Small intestine (tissue), 7 donors: ENCODE data around the gene PDE1C. TPM values are rescaled to one million over a fixed set of nuclear protein-coding genes. Genes with fewer than 3 reads are reported as not detected.
A peak's percentile ranks its signal among the peaks of the same experiment; 100 is the strongest.

Experiments
- DNase-seq, 2 donors: peaks; one replicate each; pipeline versions ENCODE4 v3.0.0 to v3.0.0-alpha.2; 2013
- FAIRE-seq: peaks from 2 replicates; lab custom pipeline; 2012; peaks lifted over from hg19 to GRCh38; lab: Jason Lieb, UNC
- H3K27ac ChIP-seq, 3 donors: one replicate each; pipeline ENCODE4 v1.5.1; 2013; ENCODE audit warnings: low read length in 2 of 3, mild to moderate bottlenecking in 2 of 3, control low read depth in 1 of 3, inconsistent platforms in 1 of 3, low read depth in 1 of 3, moderate library complexity in 1 of 3
- H3K27me3 ChIP-seq, 3 donors: one replicate each; pipeline ENCODE4 v1.6.1; 2013; ENCODE audit warnings: low read length in 3 of 3, inconsistent platforms in 1 of 3; ENCODE audit not compliant: control insufficient read depth in 3 of 3, insufficient read depth in 3 of 3
- H3K36me3 ChIP-seq, 3 donors: one replicate each; pipeline ENCODE4 v1.6.1; 2013; ENCODE audit warnings: low read length in 3 of 3, inconsistent platforms in 1 of 3, low read depth in 1 of 3, mild to moderate bottlenecking in 1 of 3, moderate library complexity in 1 of 3; ENCODE audit not compliant: control insufficient read depth in 3 of 3, insufficient read depth in 2 of 3
- H3K4me1 ChIP-seq, 3 donors: one replicate each; pipeline ENCODE4 v1.6.1; 2013; ENCODE audit warnings: low read length in 2 of 3, inconsistent platforms in 1 of 3, low read depth in 1 of 3, mild to moderate bottlenecking in 1 of 3, moderate library complexity in 1 of 3; ENCODE audit not compliant: control insufficient read depth in 3 of 3, insufficient read depth in 2 of 3
- H3K4me3 ChIP-seq, 3 donors: one replicate each; pipeline ENCODE4 v1.5.1; 2013; ENCODE audit warnings: low read length in 3 of 3, control low read depth in 1 of 3, inconsistent platforms in 1 of 3, low read depth in 1 of 3, mild to moderate bottlenecking in 1 of 3, moderate library complexity in 1 of 3
- H3K9me3 ChIP-seq, 2 donors: one replicate each; pipeline ENCODE4 v1.6.1; 2013; ENCODE audit warnings: low read depth in 1 of 2, low read length in 1 of 2; ENCODE audit not compliant: control insufficient read depth in 2 of 2, insufficient read depth in 1 of 2
- WGBS, 3 donors: extraction: QIAGEN DNeasy Blood & Tissue Kit; methylation state at CpG; one replicate each; pipeline ENCODE4 v1.1.7; 2013; 5-methylcytosine and 5-hydroxymethylcytosine counted together
- polyA plus RNA-seq, 4 donors: library from polyadenylated mRNA; stranded (reverse) in 3 of 4; unstranded in 1 of 4; fragments of 200-250 nt in 3 of 4; fragments of 120-200 nt in 1 of 4; gene quantifications; one replicate each; pipeline versions ENCODE4 v1.2.1 to v1.2.3, GENCODE V29; 2013
- donor health status: healthy with polysubstance abuse.
- donor health status: control.
- donor health status: control.
- donor health status: Bipolar disorder and iron deficiency.
- donor health status: healthy.

PDE1C gene
- polyA plus RNA-seq, 4 donors: 0.22 to 1.8 (median 0.66) TPM

DNA sequence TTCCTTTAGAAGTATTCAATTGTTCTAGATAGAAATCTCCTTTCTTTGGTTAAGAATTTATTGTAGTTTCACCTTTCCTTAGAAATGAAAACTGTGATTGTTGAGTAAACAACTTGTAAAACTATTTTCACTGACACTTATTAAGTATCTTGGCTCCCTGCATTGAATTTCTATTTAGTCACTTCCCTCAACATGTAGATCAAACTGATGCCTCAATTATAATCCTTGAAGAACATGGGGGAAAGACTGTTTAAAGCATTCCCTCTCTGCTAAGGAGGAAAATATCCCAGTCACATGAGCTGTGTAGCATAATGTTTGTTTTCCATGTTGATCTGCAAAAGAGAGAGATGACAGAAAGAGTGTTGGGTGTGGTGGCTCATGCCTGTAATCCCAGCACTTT lies 99.7 kb downstream of the PDE1C start:
- no peak for FAIRE-seq
- H3K27me3 ChIP-seq: no peaks in the 10 kb centered on the region
- no peaks in the 10 kb centered on the region for H3K4me1 ChIP-seq
- H3K9me3 ChIP-seq: no peaks in the 10 kb centered on the region
- no peak for DNase-seq
- no peak overlapping the region for H3K27ac ChIP-seq
- H3K4me3 ChIP-seq: no peak overlapping the region
- no peaks in the 10 kb centered on the region for H3K36me3 ChIP-seq

DNA sequence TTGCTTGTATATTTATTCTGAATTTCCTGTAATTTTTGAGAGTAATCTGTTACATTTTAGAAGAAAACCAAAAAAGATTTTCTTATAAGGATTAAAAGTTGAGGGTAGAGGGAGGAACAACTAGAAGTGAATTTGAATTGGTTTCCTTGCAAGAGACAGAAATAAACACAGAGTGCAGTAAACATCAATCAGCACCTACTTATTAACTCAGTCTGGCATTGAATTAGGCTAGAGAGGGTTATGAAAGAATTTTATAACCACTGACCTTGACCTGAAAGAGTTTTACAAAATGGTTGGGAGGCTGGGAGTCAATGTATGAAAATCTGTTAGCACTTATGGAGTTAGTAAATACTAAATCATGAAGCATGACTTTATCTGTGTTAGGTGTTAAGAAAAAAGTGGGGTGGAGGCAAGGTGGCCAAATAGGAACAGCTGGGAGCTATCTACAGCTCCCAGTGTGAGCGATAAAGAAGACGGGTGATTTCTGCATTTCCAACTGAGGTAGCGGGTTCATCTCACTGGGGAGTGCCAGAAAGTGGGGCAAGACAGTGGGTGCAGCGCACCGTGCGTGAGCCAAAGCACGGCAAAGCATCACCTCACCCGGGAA lies 106.5 kb downstream of the PDE1C start:
- WGBS, 3 donors: 68 to 84% (median 82%) methylated on average over 8 of the region's 8 CpGs
- Histone ChIP-seq H3K36me3 (no peaks in the 10 kb centered on the region), H3K4me3 (no peak overlapping the region), H3K9me3 (peaks cover 0 to 2% of the 10 kb centered on the region in 2 donors), H3K27me3 (no peaks in the 10 kb centered on the region), H3K27ac (no peak overlapping the region), H3K4me1 (no peaks in the 10 kb centered on the region)
- no peak for FAIRE-seq
- DNase-seq: peak in 1 of 2 donors; percentile 10

DNA sequence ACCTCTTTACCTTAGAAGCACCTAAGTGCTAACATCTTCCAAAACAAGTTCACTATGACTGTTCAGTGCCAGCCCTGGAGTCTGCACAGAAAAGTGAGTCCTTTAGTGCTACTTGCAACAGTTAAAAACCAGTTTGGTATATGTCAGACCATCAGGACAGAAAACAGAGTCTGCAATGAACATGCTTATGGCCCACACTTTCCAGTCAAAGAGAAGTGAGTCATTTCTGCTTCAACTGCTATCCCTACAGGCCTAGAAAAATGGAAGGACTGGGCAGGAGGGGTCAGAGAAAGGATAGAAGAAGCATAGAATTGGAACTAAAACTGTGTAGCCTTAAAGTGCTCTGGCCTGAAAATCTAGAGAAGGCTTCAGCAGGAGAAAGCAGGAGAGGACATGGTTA lies 108.0 kb downstream of the PDE1C start:
- no peak for FAIRE-seq
- no peak overlapping the region for H3K4me3 ChIP-seq
- DNase-seq: no peak

DNA sequence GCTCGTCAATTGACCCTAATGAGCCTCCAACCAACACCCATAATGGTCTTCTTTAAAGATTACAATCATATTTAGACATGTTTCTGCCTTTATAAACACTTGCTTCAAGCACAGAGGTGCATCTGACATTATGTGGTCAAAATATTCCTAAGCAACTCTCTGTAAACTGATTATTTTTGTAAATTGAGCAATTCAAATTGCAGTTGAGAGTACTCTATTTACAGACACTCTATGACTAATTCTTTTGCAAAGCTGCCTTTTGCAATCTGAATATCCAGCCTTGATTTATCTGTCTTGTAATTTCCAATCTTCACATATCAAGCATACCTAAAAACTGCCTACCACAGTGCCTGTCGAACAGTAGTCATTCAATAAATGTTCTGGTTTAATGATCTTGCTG lies 112.0 kb downstream of the PDE1C start:
- FAIRE-seq (no peak), DNase-seq (no peak)
- WGBS, 3 donors: 73 to 88% (median 85%) methylated on average over 2 of the region's 2 CpGs
- no peak overlapping the region for H3K4me3 ChIP-seq
- H3K4me1 ChIP-seq: peaks cover 0 to 3% (median 0%) of the 10 kb centered on the region in 3 donors
- H3K27me3 ChIP-seq: no peaks in the 10 kb centered on the region
- H3K27ac ChIP-seq: no peak overlapping the region
- H3K36me3 ChIP-seq: no peaks in the 10 kb centered on the region
- no peaks in the 10 kb centered on the region for H3K9me3 ChIP-seq

More for the DNA sequence above, 108.0 kb downstream of the PDE1C start:
- Histone ChIP-seq H3K27me3 (no peaks in the 10 kb centered on the region), H3K9me3 (peaks cover 0 to 2% of the 10 kb centered on the region in 2 donors), H3K36me3 (no peaks in the 10 kb centered on the region), H3K4me1 (no peaks in the 10 kb centered on the region), H3K27ac (no peak overlapping the region)

DNA sequence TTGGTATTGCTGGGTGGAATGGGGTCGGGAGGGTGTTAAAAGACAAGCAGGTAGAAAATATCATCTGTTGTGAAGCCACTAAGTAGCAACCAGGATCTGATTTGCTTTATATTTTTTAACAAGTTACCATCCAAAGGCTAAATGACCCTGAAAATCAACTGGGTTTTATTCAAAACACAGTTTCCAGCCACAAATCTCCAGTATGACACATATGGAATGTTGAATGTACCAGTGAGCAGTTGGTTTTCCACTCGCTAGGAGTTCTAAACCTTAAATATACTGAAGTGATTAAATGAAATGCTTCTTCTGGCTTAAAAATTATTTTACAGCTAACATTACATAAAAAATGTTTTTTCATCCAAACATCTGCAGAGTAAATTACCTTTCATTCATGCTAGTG lies 112.5 kb downstream of the PDE1C start:
- no peak overlapping the region for H3K27ac ChIP-seq
- WGBS, 3 donors: 83 to 91% (median 84%) methylated on average over 2 of the region's 2 CpGs
- no peaks in the 10 kb centered on the region for H3K27me3 ChIP-seq
- no peaks in the 10 kb centered on the region for H3K9me3 ChIP-seq
- H3K36me3 ChIP-seq: no peaks in the 10 kb centered on the region
- peaks cover 0 to 3% (median 0%) of the 10 kb centered on the region in 3 donors for H3K4me1 ChIP-seq
- DNase-seq: no peak
- no peak overlapping the region for H3K4me3 ChIP-seq
- FAIRE-seq: no peak

DNA sequence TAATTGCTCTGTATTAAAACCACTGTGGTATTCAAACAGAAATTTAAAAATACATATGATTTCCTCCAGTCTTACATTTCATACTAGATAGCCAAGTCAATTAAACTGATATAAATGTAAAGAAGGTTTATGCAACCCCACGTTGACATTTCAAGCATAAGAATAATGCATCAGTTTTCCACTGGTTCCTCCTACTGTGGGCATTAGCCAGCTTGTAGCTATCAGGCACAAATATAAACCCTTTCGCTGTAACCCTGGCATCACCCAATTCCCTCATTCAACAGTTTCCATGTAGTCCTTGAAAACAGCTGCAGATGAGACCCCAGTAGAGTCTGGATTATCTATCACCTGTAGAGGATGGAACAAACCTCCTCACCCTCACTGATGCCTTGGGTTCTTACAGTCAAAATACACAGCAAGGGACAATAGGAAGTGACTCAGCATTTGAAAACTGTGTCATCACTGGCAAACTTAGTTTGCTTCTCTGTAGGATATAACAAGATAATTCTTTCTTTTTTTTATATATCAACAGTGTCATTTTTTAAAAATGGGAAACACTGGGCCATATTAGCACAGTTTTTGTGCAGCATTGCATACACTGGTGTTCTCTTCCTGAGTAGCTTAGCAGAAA lies 113.0 kb downstream of the PDE1C start:
- FAIRE-seq: no peak
- Histone ChIP-seq H3K27ac (no peak overlapping the region), H3K9me3 (no peaks in the 10 kb centered on the region), H3K4me3 (no peak overlapping the region), H3K27me3 (no peaks in the 10 kb centered on the region), H3K36me3 (no peaks in the 10 kb centered on the region), H3K4me1 (peaks cover 0 to 3% (median 0%) of the 10 kb centered on the region in 3 donors)
- DNase-seq: no peak
- WGBS, 3 donors: 69 to 81% (median 79%) methylated on average over 2 of the region's 2 CpGs

DNA sequence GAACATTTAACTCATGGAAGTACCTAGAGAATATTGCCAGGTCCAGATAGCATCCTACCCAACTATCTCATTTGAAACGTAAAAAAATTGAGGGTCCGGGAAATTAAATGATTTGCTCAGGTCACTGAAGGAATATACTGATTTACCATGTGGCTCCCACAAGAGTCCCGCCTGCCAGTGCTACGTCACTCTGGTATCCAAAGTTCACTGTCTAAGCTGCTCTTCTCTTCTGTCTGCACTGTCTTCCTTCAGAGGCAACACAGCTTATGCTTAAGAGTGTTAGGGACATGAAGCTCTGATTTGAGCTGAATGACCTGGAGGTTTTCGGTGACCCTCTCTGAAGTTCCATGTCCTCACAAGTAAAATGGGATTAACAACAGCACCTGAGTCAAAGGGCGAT lies 114.6 kb downstream of the PDE1C start:
- H3K27me3 ChIP-seq: no peaks in the 10 kb centered on the region
- H3K4me3 ChIP-seq: no peak overlapping the region
- FAIRE-seq (no peak), DNase-seq (peak; percentile 15 to 69)
- H3K4me1 ChIP-seq: peaks cover 0 to 3% (median 0%) of the 10 kb centered on the region in 3 donors
- H3K27ac ChIP-seq: no peak overlapping the region
- H3K9me3 ChIP-seq: no peaks in the 10 kb centered on the region
- no peaks in the 10 kb centered on the region for H3K36me3 ChIP-seq
- 75 to 89% (median 84%) methylated on average over 6 of the region's 6 CpGs for WGBS, 3 donors

DNA sequence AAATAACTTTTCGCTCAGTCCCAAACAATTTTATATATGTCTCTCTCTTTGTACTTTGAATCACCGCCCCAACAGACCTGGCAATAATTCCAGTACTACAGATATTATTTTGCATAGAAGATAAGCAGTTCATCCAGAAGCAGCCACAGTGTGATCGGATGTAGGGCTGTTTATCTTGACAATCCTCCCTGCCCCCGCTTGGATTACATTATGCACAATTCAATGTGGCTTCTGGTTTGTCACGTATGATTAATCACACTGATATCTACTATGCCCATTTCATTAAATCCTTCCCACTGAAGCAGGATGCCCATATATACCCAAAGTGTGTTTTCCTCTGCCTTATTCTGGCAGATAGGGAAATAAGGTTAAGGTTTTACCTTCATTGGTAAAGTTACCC lies 115.2 kb downstream of the PDE1C start:
- Histone ChIP-seq H3K4me3 (no peak overlapping the region), H3K36me3 (no peaks in the 10 kb centered on the region), H3K9me3 (no peaks in the 10 kb centered on the region), H3K27ac (no peak overlapping the region), H3K27me3 (no peaks in the 10 kb centered on the region), H3K4me1 (peaks cover 0 to 3% (median 0%) of the 10 kb centered on the region in 3 donors)
- no peak for FAIRE-seq
- 74 to 84% (median 79%) methylated on average over 5 of the region's 5 CpGs for WGBS, 3 donors
- DNase-seq: no peak
